ENCODE results near the gene HIVEP3.

DNA sequence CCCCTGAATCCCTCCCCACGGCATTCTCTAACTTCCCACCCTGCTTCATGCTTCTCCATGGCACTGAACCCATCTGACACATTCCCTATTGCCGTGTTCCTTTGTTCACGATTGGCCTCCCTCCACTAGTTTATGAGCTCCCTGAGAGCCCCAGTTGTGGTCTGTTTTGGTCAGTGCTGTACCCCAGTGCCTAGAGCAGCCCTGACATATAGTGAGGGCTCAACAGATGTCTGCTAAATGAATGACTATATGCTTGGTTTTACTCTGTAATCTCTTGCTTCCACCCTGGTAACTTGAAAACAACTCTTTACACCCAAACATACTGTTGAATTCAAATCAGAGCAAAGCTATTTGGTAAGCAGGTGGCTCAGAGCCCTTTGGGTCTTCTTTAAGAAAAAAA lies 263.1 kb downstream of the HIVEP3 start:
- TF ChIP-seq, protein P1, sequence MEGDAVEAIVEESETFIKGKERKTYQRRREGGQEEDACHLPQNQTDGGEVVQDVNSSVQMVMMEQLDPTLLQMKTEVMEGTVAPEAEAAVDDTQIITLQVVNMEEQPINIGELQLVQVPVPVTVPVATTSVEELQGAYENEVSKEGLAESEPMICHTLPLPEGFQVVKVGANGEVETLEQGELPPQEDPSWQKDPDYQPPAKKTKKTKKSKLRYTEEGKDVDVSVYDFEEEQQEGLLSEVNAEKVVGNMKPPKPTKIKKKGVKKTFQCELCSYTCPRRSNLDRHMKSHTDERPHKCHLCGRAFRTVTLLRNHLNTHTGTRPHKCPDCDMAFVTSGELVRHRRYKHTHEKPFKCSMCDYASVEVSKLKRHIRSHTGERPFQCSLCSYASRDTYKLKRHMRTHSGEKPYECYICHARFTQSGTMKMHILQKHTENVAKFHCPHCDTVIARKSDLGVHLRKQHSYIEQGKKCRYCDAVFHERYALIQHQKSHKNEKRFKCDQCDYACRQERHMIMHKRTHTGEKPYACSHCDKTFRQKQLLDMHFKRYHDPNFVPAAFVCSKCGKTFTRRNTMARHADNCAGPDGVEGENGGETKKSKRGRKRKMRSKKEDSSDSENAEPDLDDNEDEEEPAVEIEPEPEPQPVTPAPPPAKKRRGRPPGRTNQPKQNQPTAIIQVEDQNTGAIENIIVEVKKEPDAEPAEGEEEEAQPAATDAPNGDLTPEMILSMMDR (IDR thresholded peaks at IDR 0.05; ENCODE audit: low read length), result no peak
- no peak for TF ChIP-seq EZH2 (optimal IDR thresholded peaks at IDR 0.05; ENCODE audit: low read depth, low read length)
